ENCODE measurements around the gene GIMAP2. TPM values are rescaled to one million over a fixed set of nuclear protein-coding genes. Genes with fewer than 3 reads are reported as not detected.

GIMAP2 gene
- total and polyA plus RNA-seq, 2 of the 13 experiments (the other 11 are each of a cell fraction or from before 2014, with no cell fraction given), result 0.49 to 1.4 TPM

- TF ChIP-seq ZBTB38 (CRISPR knock-in tag; IDR thresholded peaks at IDR 0.05) (no peak), ZNF264 (CRISPR knock-in tag; IDR thresholded peaks at IDR 0.05) (no peak), CBX2 (IDR thresholded peaks at IDR 0.05; ENCODE audit: low read depth, low read length) (no peak), CBX2 (CRISPR knock-in tag; IDR thresholded peaks at IDR 0.05; ENCODE audit: low read depth) (no peak), ZFP82 (CRISPR knock-in tag; IDR thresholded peaks at IDR 0.05; ENCODE audit: borderline replicate concordance) (no peak), TEAD2 (CRISPR knock-in tag; IDR thresholded peaks at IDR 0.05) (no peak), ZNF782 (CRISPR knock-in tag; IDR thresholded peaks at IDR 0.05; ENCODE audit: borderline replicate concordance) (no peak), ZNF879 (CRISPR knock-in tag; IDR thresholded peaks at IDR 0.05) (no peak), NPAS2 (CRISPR knock-in tag; IDR thresholded peaks at IDR 0.05; ENCODE audit: borderline replicate concordance) (no peak), MIXL1 (CRISPR knock-in tag; IDR thresholded peaks at IDR 0.05) (no peak), IRF9 (CRISPR knock-in tag; IDR thresholded peaks at IDR 0.05; ENCODE audit: borderline replicate concordance) (no peak), ZNF616 (CRISPR knock-in tag; IDR thresholded peaks at IDR 0.05; ENCODE audit: low read depth) (no peak), ZNF788 (CRISPR knock-in tag; IDR thresholded peaks at IDR 0.05; ENCODE audit: borderline replicate concordance) (no peak), ZNF329 (CRISPR knock-in tag; IDR thresholded peaks at IDR 0.05; ENCODE audit: low read depth) (no peak)
- no peak for FAIRE-seq
- no peak for ATAC-seq
- intact Hi-C loops (cut with micrococcal nuclease; ENCODE audit: unreplicated experiment), result no loop called here
- Histone ChIP-seq H4K20me1 (ENCODE audit: insufficient read depth, low read length) (no peaks in the 10 kb centered on the region), H3K9me3 (ENCODE audit: low read length) (no peaks in the 10 kb centered on the region), H3K27me3 (ENCODE audit: control insufficient read depth in 1 of 2, insufficient read depth in 2 of 2, low read length in 2 of 2) (peaks cover 0 to 9% of the 10 kb centered on the region in 2 experiments; a peak in 1 of 5 replicates), H3K4me3 (replicated peaks in 1 of 3; ENCODE audit: insufficient read depth in 1 of 3, low read depth in 2 of 3, low read length in 3 of 3) (no peak overlapping the region), H3K27ac (ENCODE audit: extremely low read length, insufficient read depth, low read length) (no peak overlapping the region), H3K4me1 (ENCODE audit: insufficient read depth, low read length) (peaks cover under 1% of the 10 kb centered on the region), H3K4me2 (ENCODE audit: low read depth, low read length) (no peak overlapping the region), H2AFZ (ENCODE audit: low read length) (no peak overlapping the region), H3K79me2 (ENCODE audit: insufficient read depth, low read length) (no peaks in the 10 kb centered on the region), H3K36me3 (replicated peaks in 1 of 2; ENCODE audit: control insufficient read depth in 1 of 2, insufficient read depth in 2 of 2, low read length in 2 of 2) (no peaks in the 10 kb centered on the region), H3K9ac (ENCODE audit: insufficient read depth, low read depth, low read length) (no peak overlapping the region)
- DNase-seq (ENCODE audit: low spot score), result no peak
- 26% methylated on average over 5 of the region's 5 CpGs for WGBS (ENCODE audit: low lambda C conversion rate)
- BruUV-seq (replicated peaks), result no TSS peak
- CTCF ChIA-PET (ENCODE audit: low intra/inter-chr PET ratio, low total read pairs), result no interaction called here
- POLR2A ChIA-PET, result no interaction called here
- in situ Hi-C loops (cut with HindIII; ENCODE audit: extremely low pct_ligation_motif_present, low pct_unique_long_range_greater_than_20kb), result no loop called here
These were observed 47.4 kb downstream of the GIMAP2 start for GRCh38 chr7:150732786-150733481.
